Activated CD4-positive, alpha-beta T cell treated with anti-CD3 and anti-CD28 coated beads for 36 hours (primary cell): ENCODE measurements around the gene PAPLN. TPM values are rescaled to one million over a fixed set of nuclear protein-coding genes. Genes with fewer than 3 reads are reported as not detected.
"Not testable (repeated sequence)": the region's sequence is repeated elsewhere in the genome, so short reads cannot be mapped to it uniquely, and the experiment has no call there.

Experiments
- ATAC-seq: fragments of 200-7000 bp; cut with Tn5 transposase; one replicate; pipeline ENCODE4 v1.10.0; 2021; ENCODE audit warnings: mild to moderate bottlenecking, moderate library complexity
- CTCF ChIA-PET: fragments of 350-600 bp; sonication (Branson Sonifier 250); formaldehyde crosslinking; loops from one replicate; lab custom pipeline; 2021; ENCODE audit warnings: antibody characterized with exemption; lab: Charles Lee
- POLR2A ChIA-PET: fragments of 350-600 bp; sonication (Branson Sonifier 250); formaldehyde crosslinking; loops from one replicate; lab custom pipeline; 2021; ENCODE audit warnings: antibody characterized with exemption, inconsistent platforms; lab: Charles Lee
- DNase-seq: peaks from one replicate; pipeline ENCODE4 v3.0.0-alpha.2; 2020
- H3K27ac Mint-ChIP-seq: one replicate; pipeline ENCODE4 v1.8.0; 2021; ENCODE audit warnings: mixed read lengths
- H3K27me3 Mint-ChIP-seq: one replicate; pipeline ENCODE4 v1.8.0; 2021; ENCODE audit warnings: mixed read lengths
- H3K36me3 Mint-ChIP-seq: one replicate; pipeline ENCODE4 v1.8.0; 2021; ENCODE audit warnings: low read depth, mixed read lengths
- H3K4me1 Mint-ChIP-seq: one replicate; pipeline ENCODE4 v1.8.0; 2021; ENCODE audit warnings: mixed read lengths
- H3K4me3 Mint-ChIP-seq: one replicate; pipeline ENCODE4 v1.8.0; 2021; ENCODE audit warnings: mild to moderate bottlenecking, moderate library complexity, mixed read lengths
- H3K9me3 Mint-ChIP-seq: one replicate; pipeline ENCODE4 v1.8.0; 2021; ENCODE audit warnings: low read depth, mixed read lengths
- intact Hi-C, 2 experiments: fragments of 100-400 bp; cut with DNase I in 1 of 2; cut with micrococcal nuclease in 1 of 2; formaldehyde crosslinking; loops; one replicate each; pipeline versions ENCODE4 v1.14.2 to v1.15.1; 2022 to 2024; cut with DNase I, micrococcal nuclease
- total RNA-seq, 2 experiments: library from RNA; stranded (reverse); gene quantifications; one replicate each; pipeline ENCODE4 v1.2.3, GENCODE V29; 2021

The PAPLN gene
- total RNA-seq, 2 experiments from 2014 or later = 0.21 to 0.30 TPM

DNA sequence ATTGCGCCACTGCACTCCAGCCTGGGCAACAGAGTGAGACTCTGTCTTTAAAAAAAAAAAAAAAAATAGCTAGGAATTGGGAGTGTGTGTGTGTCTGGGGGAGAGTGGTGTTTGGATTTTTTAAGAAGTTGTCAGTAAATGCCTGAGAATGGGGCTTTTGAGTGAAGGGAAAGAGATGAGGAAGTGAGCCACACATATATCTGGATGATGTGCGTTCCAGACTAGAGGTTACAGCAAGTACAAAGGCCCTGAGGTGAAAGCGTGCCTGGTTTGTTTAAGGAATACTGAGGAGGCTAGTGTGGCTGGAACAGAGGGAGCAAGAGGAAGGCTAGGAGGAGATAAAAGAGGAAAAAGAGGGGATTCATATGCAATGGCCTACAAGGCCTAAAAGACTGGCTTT lies 70.0 kb downstream of the PAPLN start:
- H3K9me3 Mint-ChIP-seq = no peaks in the 10 kb centered on the region
- intact Hi-C loops = no loop called here
- ATAC-seq (no peak), DNase-seq (no peak)
- no peaks in the 10 kb centered on the region for H3K36me3 Mint-ChIP-seq
- no peaks in the 10 kb centered on the region for H3K27me3 Mint-ChIP-seq
- ChIA-PET POLR2A (no interaction called here), CTCF (interaction anchor here (0.6 to 1.7 kb wide), 2 partner anchors 12 to 942 kb away, joined by 3 to 7 read pairs; no protein-coding TSS in a partner anchor)
- H3K4me1 Mint-ChIP-seq = peaks cover 8% of the 10 kb centered on the region
- H3K4me3 Mint-ChIP-seq = no peak overlapping the region
- no peak overlapping the region for H3K27ac Mint-ChIP-seq

DNA sequence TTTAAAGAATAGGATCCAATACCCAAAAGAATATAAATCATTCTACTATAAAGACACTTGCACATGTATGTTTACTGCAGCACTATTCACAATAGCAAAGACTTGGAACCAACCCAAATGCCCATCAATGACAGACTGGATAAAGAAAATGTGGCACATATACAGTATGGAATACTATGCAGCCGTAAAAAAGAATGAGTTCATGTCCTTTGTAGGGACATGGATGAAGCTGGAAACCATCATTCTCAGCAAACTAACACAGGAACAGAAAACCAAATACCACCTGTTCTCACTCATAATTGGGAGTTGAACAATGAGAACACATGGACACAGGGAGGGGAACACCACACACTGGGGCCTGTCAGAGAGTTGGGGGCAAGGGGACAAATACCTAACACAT lies 71.9 kb downstream of the PAPLN start:
- CTCF ChIA-PET = not testable (repeated sequence)

DNA sequence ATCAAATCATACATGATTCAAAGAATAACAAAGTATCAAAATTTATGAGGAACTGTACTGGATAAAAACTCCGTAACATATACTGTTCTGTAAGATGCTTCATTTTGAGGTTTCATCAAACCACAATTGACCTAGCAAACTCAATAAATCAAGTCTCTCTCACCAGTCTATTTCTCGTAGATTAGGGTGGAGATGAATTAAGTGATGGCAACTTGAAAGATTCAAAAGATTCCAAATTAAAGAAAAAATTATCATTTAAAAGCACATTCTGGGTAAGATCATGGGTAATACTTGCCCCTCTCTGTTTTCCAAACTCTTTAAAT lies 74.4 kb downstream of the PAPLN start:
- Mint-ChIP-seq H3K27me3 (no peaks in the 10 kb centered on the region), H3K36me3 (no peaks in the 10 kb centered on the region), H3K4me3 (no peak overlapping the region), H3K9me3 (no peaks in the 10 kb centered on the region), H3K4me1 (peaks cover 5% of the 10 kb centered on the region), H3K27ac (no peak overlapping the region)
- CTCF ChIA-PET = no interaction called here
- POLR2A ChIA-PET = no interaction called here
- DNase-seq (no peak), ATAC-seq (no peak)
- intact Hi-C loops = no loop called here

More for the DNA sequence above, 71.9 kb downstream of the PAPLN start:
- H3K9me3 Mint-ChIP-seq, H3K27ac Mint-ChIP-seq, DNase-seq, ATAC-seq, POLR2A ChIA-PET, H3K4me1 Mint-ChIP-seq, H3K4me3 Mint-ChIP-seq, intact Hi-C loops, H3K27me3 Mint-ChIP-seq, H3K36me3 Mint-ChIP-seq: not testable (repeated sequence)

DNA sequence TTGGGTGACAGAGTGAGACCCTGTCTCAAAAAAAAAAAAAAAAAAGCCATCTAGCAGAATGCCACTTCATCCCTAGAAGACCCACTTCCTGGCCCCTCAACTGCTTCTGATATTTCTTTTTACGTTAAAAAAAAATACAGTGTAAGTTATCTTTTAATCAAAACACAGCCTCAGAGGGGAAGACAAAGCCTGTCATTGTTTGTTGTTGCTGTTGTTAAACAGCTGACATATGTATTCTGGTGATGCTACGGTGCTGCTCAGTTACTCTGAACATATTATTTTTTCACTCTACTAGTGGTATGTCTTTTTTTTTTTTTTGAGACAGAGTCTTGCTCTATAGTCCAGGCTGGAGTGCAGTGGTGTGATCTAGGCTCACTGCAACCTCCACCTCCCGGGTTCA lies 75.4 kb downstream of the PAPLN start:
- intact Hi-C loops = no loop called here
- no peak overlapping the region for H3K4me3 Mint-ChIP-seq
- H3K27ac Mint-ChIP-seq = no peak overlapping the region
- ChIA-PET CTCF (no interaction called here), POLR2A (no interaction called here)
- no peaks in the 10 kb centered on the region for H3K36me3 Mint-ChIP-seq
- DNase-seq = no peak
- H3K9me3 Mint-ChIP-seq = no peaks in the 10 kb centered on the region
- no peaks in the 10 kb centered on the region for H3K27me3 Mint-ChIP-seq
- H3K4me1 Mint-ChIP-seq = peaks cover 5% of the 10 kb centered on the region
- ATAC-seq = no peak

DNA sequence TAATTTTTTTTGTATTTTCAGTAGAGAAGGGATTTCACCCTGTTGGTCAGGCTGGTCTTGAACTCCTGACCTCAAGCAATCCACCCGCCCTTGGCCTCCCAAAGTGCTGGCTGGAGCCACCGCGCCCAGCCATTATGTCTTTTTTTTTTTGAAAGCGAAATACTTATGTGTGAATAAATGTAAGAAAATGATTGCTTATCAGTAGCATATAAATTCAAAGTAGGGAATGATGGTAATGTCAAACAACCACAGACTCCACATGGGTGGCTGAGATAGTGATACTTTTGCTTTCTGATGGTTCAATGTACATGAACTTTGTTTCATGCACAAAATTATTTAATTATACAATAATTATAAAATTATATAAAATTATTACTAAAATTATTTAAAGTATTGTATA lies 75.8 kb downstream of the PAPLN start:
- ATAC-seq (no peak), DNase-seq (no peak)
- Mint-ChIP-seq H3K36me3 (no peaks in the 10 kb centered on the region), H3K4me3 (no peak overlapping the region), H3K27me3 (no peaks in the 10 kb centered on the region), H3K4me1 (peaks cover 5% of the 10 kb centered on the region), H3K9me3 (no peaks in the 10 kb centered on the region), H3K27ac (no peak overlapping the region)
- ChIA-PET CTCF (no interaction called here), POLR2A (no interaction called here)
- intact Hi-C loops = no loop called here

DNA sequence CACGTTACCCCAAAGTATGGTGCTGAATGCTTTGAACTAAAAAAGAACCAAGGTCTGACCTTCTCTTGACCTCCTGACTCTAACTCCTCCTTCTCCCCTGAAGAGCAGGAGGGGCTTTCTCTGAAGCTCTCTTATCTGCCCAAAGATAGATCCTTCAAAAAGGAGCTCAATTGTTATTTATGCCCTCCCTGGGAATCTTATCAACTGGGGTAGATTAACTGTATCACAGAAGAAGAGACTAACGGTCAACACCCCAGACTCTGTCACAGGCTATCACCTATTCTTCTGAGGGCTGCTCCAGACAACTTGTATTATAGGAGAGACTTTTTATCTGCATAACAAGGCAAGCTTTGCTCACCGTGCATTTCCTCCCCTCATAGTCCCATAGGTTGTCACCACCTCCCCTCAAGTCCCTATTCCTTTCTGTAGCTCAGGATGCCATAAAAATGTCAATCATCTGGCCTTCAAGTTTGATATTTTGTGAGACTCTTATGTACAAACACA lies 86.6 kb downstream of the PAPLN start:
- DNase-seq (no peak), ATAC-seq (no peak)
- intact Hi-C loops = no loop called here
- Mint-ChIP-seq H3K27ac (no peak overlapping the region), H3K4me3 (no peak overlapping the region), H3K4me1 (peaks cover 31% of the 10 kb centered on the region), H3K9me3 (no peaks in the 10 kb centered on the region), H3K36me3 (no peaks in the 10 kb centered on the region), H3K27me3 (no peaks in the 10 kb centered on the region)
- CTCF ChIA-PET = interaction anchor here (0.7 to 1.0 kb wide), 2 partner anchors 20 to 139 kb away, joined by 3 read pairs; no protein-coding TSS in a partner anchor
- POLR2A ChIA-PET = no interaction called here

Other genes starting within 250 kb of the PAPLN start
- gene ZFYVE1, start 210.4 kb upstream of the PAPLN start, total RNA-seq = 1 to 10 TPM; 8.3 to 9.4 TPM
- 100 to 1,000 TPM in 1 of 2 experiments, 10 to 100 TPM in 1; 95.6 to 115 TPM for gene RBM25, start 179.0 kb upstream of the PAPLN start, total RNA-seq
- gene PSEN1, start 101.0 kb upstream of the PAPLN start, total RNA-seq = 10 to 100 TPM; 31.2 to 31.6 TPM
- gene NUMB, start 221.0 kb downstream of the PAPLN start, total RNA-seq = 10 to 100 TPM; 35.7 to 54.9 TPM